DOHH2 (cell line): ENCODE results near the gene ATP2A3.

Experiments
- H3F3A ChIP-seq: fragments of 200-600 bp; sonication (generic), shearing (Covaris generic); 2 replicates; pipeline ENCODE4 v1.6.0; 2016; ENCODE audit warnings: antibody characterized with exemption, mild to moderate bottlenecking; ENCODE audit not compliant: control insufficient read depth, insufficient read depth
- H3K27ac ChIP-seq: fragments of 200-600 bp; sonication (generic); 2 replicates; pipeline ENCODE4 v1.5.1; 2014; ENCODE audit warnings: low read depth, mild to moderate bottlenecking, low read length, moderate library complexity
- H3K27me3 ChIP-seq: fragments of 200-600 bp; sonication (generic); 2 replicates; pipeline ENCODE4 v1.6.1; 2014; ENCODE audit warnings: mild to moderate bottlenecking, low read length, mixed read lengths; ENCODE audit not compliant: control insufficient read depth
- H3K36me3 ChIP-seq: fragments of 200-600 bp; sonication (generic); 2 replicates; pipeline ENCODE4 v1.6.1; 2014; ENCODE audit warnings: mild to moderate bottlenecking, low read length, moderate library complexity, mixed read lengths; ENCODE audit not compliant: control insufficient read depth
- H3K4me1 ChIP-seq: fragments of 200-600 bp; sonication (generic); 2 replicates; pipeline ENCODE4 v1.6.1; 2014; ENCODE audit warnings: mild to moderate bottlenecking, low read length, mixed read lengths; ENCODE audit not compliant: control insufficient read depth
- H3K4me2 ChIP-seq: fragments of 200-600 bp; sonication (generic); 2 replicates; pipeline ENCODE4 v1.6.0; 2014; ENCODE audit warnings: mild to moderate bottlenecking, low read length, moderate library complexity
- H3K4me3 ChIP-seq: fragments of 200-600 bp; sonication (generic); 2 replicates; pipeline ENCODE4 v1.5.1; 2014; ENCODE audit warnings: mild to moderate bottlenecking, low read length, mixed read lengths
- H3K79me2 ChIP-seq: fragments of 200-600 bp; sonication (generic); 2 replicates; pipeline ENCODE4 v1.6.1; 2014; ENCODE audit warnings: mild to moderate bottlenecking, low read length, mixed read lengths; ENCODE audit not compliant: control insufficient read depth
- H3K9me2 ChIP-seq: fragments of 200-600 bp; sonication (generic); replicated peaks from 2 replicates; pipeline ENCODE4 v1.6.1; 2014; ENCODE audit warnings: mild to moderate bottlenecking, low read length, mixed read lengths; ENCODE audit not compliant: control insufficient read depth
- H3K9me3 ChIP-seq: fragments of 200-600 bp; sonication (generic); 2 replicates; pipeline ENCODE4 v1.6.1; 2014; ENCODE audit warnings: antibody characterized with exemption, low read length, mixed read lengths; ENCODE audit not compliant: control insufficient read depth, insufficient read depth
- H4K20me1 ChIP-seq: fragments of 200-600 bp; sonication (generic); 2 replicates; pipeline ENCODE4 v1.6.0; 2014; ENCODE audit warnings: low read depth, mild to moderate bottlenecking, antibody characterized with exemption, low read length, moderate library complexity; ENCODE audit not compliant: control insufficient read depth, insufficient read depth
- EZH2phosphoT487 ChIP-seq: fragments of 200-600 bp; sonication (generic); IDR thresholded peaks from 2 replicates; pipeline ENCODE4 v1.6.1; 2017; ENCODE audit warnings: borderline replicate concordance, mild to moderate bottlenecking, antibody characterized with exemption, low read length, moderate library complexity, mixed read lengths
- TF ChIP-seq, protein P1 (sequence below): fragments of 200-600 bp; sonication (generic); IDR thresholded peaks from one replicate; pipeline ENCODE4 v1.5.1; 2014; ENCODE audit warnings: antibody characterized with exemption, mild to moderate bottlenecking, low read depth, low read length; ENCODE audit not compliant: poor library complexity, severe bottlenecking

Gene ATP2A3

DNA sequence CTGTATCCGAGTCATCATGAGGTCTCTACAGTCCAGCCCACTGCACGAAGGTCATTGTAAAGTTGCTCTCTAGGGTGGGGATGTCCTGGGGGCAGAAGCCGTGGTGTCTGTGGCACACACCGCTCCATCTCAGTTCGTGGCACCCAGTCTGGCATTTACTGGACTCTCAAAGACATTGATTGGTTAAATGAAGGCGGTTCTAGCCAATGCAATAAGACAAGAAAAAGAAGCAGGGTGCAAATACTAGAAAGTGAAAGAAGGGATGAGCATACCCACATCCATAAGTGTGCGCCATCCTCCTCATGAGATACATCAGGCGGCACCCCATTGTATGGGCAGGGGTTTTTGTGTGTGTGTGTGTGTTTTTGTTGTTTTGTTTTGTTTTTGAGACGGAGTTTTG lies 10.7 kb upstream of the ATP2A3 start:
- H3K4me1 ChIP-seq, result peaks cover 29% of the 10 kb centered on the region
- TF ChIP-seq, protein P1, sequence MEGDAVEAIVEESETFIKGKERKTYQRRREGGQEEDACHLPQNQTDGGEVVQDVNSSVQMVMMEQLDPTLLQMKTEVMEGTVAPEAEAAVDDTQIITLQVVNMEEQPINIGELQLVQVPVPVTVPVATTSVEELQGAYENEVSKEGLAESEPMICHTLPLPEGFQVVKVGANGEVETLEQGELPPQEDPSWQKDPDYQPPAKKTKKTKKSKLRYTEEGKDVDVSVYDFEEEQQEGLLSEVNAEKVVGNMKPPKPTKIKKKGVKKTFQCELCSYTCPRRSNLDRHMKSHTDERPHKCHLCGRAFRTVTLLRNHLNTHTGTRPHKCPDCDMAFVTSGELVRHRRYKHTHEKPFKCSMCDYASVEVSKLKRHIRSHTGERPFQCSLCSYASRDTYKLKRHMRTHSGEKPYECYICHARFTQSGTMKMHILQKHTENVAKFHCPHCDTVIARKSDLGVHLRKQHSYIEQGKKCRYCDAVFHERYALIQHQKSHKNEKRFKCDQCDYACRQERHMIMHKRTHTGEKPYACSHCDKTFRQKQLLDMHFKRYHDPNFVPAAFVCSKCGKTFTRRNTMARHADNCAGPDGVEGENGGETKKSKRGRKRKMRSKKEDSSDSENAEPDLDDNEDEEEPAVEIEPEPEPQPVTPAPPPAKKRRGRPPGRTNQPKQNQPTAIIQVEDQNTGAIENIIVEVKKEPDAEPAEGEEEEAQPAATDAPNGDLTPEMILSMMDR, result no peak
- H3K27me3 ChIP-seq, result peaks cover 4% of the 10 kb centered on the region; the same call in 1 of the 2 replicates
- no peak overlapping the region for H3K27ac ChIP-seq
- H3K4me3 ChIP-seq, result no peak overlapping the region
- H3K79me2 ChIP-seq, result no peaks in the 10 kb centered on the region
- peaks cover 12% of the 10 kb centered on the region; the same call in 1 of the 2 replicates for H3K9me3 ChIP-seq
- H3K36me3 ChIP-seq, result no peaks in the 10 kb centered on the region
- H3K4me2 ChIP-seq, result no peak overlapping the region
- no peaks in the 10 kb centered on the region for H4K20me1 ChIP-seq
- no peaks in the 10 kb centered on the region for H3K9me2 ChIP-seq
- no peaks in the 10 kb centered on the region for H3F3A ChIP-seq

DNA sequence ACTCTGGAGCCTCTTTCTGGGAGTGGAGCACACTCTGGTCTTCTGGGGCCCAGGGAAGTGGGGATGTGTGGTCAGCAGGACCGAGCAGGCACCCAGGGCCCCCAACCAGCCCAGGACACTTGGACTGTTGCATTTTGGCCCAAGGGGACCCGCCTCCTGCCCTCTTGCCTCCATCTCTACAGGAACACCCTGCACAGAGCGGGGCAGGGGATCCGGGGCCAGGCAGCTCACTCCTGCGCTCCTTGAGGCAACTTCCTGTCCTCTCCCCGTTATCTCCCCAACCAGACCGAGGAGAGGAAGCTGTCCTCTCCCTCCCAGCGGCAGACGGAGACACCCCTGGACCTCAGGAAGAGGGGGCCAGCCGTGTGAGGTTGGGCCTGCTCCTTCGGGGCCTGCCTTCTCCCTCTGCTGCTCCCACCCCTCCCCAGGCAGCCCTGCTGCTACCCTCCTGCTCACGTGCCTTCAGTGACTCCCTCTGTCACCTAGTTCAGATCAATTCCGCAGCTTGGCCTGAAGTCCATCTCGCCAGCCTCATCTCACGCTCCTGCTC lies 10.0 kb upstream of the ATP2A3 start:
- H3K4me2 ChIP-seq, result no peak overlapping the region

DNA sequence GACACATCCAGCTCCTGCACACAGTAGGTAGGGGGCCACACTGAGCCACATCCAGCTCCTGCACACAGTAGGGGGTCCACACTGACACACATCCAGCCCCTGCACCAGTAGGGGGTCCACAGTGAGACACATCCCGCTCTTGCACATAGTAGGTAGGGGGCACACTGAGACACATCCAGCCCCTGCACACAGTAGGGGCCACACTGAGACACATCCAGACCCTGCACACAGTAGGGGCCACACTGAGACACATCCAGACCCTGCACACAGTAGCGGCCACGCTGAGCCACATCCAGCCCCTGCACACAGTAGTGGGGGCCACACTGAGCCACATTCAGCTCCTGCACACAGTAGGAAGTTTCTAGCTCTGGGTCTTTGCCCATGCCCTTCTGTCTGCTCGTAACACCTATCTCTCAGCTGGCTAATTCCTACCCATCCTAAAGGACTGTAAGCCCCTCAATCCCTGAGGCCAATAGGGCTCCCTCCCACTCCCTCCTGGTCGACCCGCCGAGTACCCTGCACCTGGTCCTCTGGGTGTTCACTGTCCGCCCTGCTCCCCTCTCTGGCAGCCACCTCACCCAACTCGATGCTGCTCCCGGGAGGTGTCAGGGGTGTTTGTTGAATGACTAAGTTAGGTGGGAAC lies 9.4 kb upstream of the ATP2A3 start:
- H4K20me1 ChIP-seq, result no peaks in the 10 kb centered on the region
- H3K27me3 ChIP-seq, result peaks cover 4% of the 10 kb centered on the region; the same call in 1 of the 2 replicates
- peaks cover 28% of the 10 kb centered on the region for H3K4me1 ChIP-seq
- peaks cover 6% of the 10 kb centered on the region; the same call in 1 of the 2 replicates for H3K9me3 ChIP-seq
- no peaks in the 10 kb centered on the region for H3K36me3 ChIP-seq
- TF ChIP-seq, protein P1, result no peak
- TF ChIP-seq EZH2phosphoT487, result no peak
- H3K9me2 ChIP-seq, result no peaks in the 10 kb centered on the region
- no peak overlapping the region for H3K4me2 ChIP-seq
- no peak overlapping the region for H3K27ac ChIP-seq
- H3F3A ChIP-seq, result no peaks in the 10 kb centered on the region
- no peaks in the 10 kb centered on the region for H3K79me2 ChIP-seq
- H3K4me3 ChIP-seq, result no peak overlapping the region

More for the DNA sequence above, 10.0 kb upstream of the ATP2A3 start:
- no peak overlapping the region for H3K4me3 ChIP-seq
- no peaks in the 10 kb centered on the region for H3F3A ChIP-seq
- H4K20me1 ChIP-seq, result no peaks in the 10 kb centered on the region
- no peak overlapping the region for H3K27ac ChIP-seq
- H3K9me3 ChIP-seq, result peaks cover 12% of the 10 kb centered on the region; the same call in 1 of the 2 replicates
- no peaks in the 10 kb centered on the region for H3K79me2 ChIP-seq
- H3K36me3 ChIP-seq, result no peaks in the 10 kb centered on the region
- no peaks in the 10 kb centered on the region for H3K9me2 ChIP-seq
- TF ChIP-seq, protein P1, result no peak
- TF ChIP-seq EZH2phosphoT487, result no peak
- H3K27me3 ChIP-seq, result peaks cover 4% of the 10 kb centered on the region; the same call in 1 of the 2 replicates
- H3K4me1 ChIP-seq, result peaks cover 28% of the 10 kb centered on the region
